Measurements from ENCODE around the gene VSTM2B. TPM values are rescaled to one million over a fixed set of nuclear protein-coding genes. Genes with fewer than 3 reads are reported as not detected.

The VSTM2B gene
- total and polyA plus RNA-seq, 2 of the 13 experiments (the other 11 are each of a cell fraction or from before 2014, with no cell fraction given): not detected

DNA sequence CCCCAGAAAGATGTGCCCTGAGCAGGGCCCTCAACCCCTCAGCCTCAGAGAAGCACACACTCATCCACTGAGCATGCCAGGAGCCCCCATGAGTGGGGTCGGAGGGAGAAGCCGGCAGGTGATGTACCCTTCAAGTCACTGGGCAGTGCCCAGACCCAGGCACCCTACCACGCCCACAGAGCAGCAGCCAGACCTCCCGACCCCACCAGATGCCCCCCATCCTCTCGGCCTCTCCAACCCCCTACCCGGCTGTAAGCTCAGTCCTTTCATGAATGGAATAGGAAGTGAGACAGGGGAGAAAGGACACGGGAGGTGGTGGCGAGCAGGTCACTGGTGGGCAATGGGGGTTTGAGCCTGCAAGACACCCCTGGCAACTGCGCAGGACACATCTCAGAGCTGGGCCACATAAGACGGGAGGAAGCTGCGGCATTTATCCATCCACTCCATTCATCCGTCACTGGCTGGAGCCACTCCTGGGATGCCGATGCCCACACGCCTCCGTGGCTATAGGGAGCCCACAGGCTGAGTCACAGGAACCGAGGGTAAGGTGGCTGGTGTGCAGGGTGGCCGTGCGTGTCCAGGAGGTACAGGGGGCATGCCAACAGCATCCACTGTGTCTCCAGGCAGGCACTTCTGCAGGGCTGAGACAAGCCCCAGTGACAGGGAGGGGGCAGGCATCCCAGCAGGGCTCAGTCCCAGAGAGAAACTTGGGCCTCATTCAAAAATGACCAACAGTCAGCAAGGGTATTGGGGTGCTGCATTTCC lies 23.8 kb upstream of the VSTM2B start (continued):
- TF ChIP-seq, protein P1, sequence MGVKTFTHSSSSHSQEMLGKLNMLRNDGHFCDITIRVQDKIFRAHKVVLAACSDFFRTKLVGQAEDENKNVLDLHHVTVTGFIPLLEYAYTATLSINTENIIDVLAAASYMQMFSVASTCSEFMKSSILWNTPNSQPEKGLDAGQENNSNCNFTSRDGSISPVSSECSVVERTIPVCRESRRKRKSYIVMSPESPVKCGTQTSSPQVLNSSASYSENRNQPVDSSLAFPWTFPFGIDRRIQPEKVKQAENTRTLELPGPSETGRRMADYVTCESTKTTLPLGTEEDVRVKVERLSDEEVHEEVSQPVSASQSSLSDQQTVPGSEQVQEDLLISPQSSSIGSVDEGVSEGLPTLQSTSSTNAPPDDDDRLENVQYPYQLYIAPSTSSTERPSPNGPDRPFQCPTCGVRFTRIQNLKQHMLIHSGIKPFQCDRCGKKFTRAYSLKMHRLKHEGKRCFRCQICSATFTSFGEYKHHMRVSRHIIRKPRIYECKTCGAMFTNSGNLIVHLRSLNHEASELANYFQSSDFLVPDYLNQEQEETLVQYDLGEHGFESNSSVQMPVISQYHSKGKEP (CRISPR knock-in tag; IDR thresholded peaks at IDR 0.05): no peak

DNA sequence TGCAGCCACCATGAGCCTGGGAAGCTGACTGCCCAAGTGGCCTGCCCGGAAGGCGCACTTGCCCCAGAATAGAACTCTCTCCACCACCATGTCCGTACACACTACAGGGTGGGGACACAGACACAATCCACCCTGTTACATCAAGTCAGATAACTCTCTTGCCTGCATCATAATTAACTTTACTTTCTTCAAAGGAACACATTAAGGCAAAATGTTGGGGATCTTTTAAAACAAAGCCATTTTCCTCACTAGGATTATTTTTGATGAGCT lies 23.3 kb upstream of the VSTM2B start:
- Histone ChIP-seq H3K9ac (ENCODE audit: insufficient read depth, low read depth, low read length) (no peak overlapping the region), H3K27me3 (ENCODE audit: control insufficient read depth in 1 of 2, insufficient read depth in 2 of 2, low read length in 2 of 2) (peaks cover 5 to 22% of the 10 kb centered on the region in 2 experiments; a peak in 2 of 5 replicates), H3K79me2 (ENCODE audit: insufficient read depth, low read length) (no peaks in the 10 kb centered on the region), H3K27ac (ENCODE audit: extremely low read length, insufficient read depth, low read length) (no peak overlapping the region), H2AFZ (ENCODE audit: low read length) (no peak overlapping the region), H3K4me2 (ENCODE audit: low read depth, low read length) (no peak overlapping the region), H4K20me1 (ENCODE audit: insufficient read depth, low read length) (no peaks in the 10 kb centered on the region), H3K36me3 (replicated peaks in 1 of 2; ENCODE audit: control insufficient read depth in 1 of 2, insufficient read depth in 2 of 2, low read length in 2 of 2) (no peaks in the 10 kb centered on the region), H3K9me3 (ENCODE audit: low read length) (no peaks in the 10 kb centered on the region), H3K4me1 (ENCODE audit: insufficient read depth, low read length) (no peaks in the 10 kb centered on the region), H3K4me3 (replicated peaks in 1 of 3; ENCODE audit: insufficient read depth in 1 of 3, low read depth in 2 of 3, low read length in 3 of 3) (no peak overlapping the region)
- TF ChIP-seq KMT2B (CRISPR knock-in tag; IDR thresholded peaks at IDR 0.05) (no peak), REXO4 (CRISPR knock-in tag; IDR thresholded peaks at IDR 0.05; ENCODE audit: borderline replicate concordance) (no peak), ASH2L (IDR thresholded peaks at IDR 0.05; ENCODE audit: insufficient read length, low read depth, low read length) (no peak), SIX4 (CRISPR knock-in tag; IDR thresholded peaks at IDR 0.05) (no peak), ZNF556 (CRISPR knock-in tag; IDR thresholded peaks at IDR 0.05; ENCODE audit: borderline replicate concordance) (no peak), JARID2 (CRISPR knock-in tag; IDR thresholded peaks at IDR 0.05; ENCODE audit: insufficient replicate concordance) (no peak), ZNF205 (CRISPR knock-in tag; IDR thresholded peaks at IDR 0.05) (no peak), ZNF329 (CRISPR knock-in tag; IDR thresholded peaks at IDR 0.05; ENCODE audit: low read depth) (no peak), ZNF354B (CRISPR knock-in tag; IDR thresholded peaks at IDR 0.05) (no peak)
- TF ChIP-seq, protein P2, sequence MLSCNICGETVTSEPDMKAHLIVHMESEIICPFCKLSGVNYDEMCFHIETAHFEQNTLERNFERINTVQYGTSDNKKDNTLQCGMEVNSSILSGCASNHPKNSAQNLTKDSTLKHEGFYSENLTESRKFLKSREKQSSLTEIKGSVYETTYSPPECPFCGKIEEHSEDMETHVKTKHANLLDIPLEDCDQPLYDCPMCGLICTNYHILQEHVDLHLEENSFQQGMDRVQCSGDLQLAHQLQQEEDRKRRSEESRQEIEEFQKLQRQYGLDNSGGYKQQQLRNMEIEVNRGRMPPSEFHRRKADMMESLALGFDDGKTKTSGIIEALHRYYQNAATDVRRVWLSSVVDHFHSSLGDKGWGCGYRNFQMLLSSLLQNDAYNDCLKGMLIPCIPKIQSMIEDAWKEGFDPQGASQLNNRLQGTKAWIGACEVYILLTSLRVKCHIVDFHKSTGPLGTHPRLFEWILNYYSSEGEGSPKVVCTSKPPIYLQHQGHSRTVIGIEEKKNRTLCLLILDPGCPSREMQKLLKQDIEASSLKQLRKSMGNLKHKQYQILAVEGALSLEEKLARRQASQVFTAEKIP (CRISPR knock-in tag; IDR thresholded peaks at IDR 0.05; ENCODE audit: borderline replicate concordance): no peak
- no peak for DNase-seq (ENCODE audit: low spot score)
- no peak for ATAC-seq
- POLR2A ChIA-PET: no interaction called here
- BruUV-seq (replicated peaks): no TSS peak
- intact Hi-C loops (cut with micrococcal nuclease; ENCODE audit: unreplicated experiment) (no loop called here), in situ Hi-C loops (cut with HindIII; ENCODE audit: extremely low pct_ligation_motif_present, low pct_unique_long_range_greater_than_20kb) (no loop called here)
- CTCF ChIA-PET (ENCODE audit: low intra/inter-chr PET ratio, low total read pairs): no interaction called here
- whole genome bisulfite sequencing (ENCODE audit: low lambda C conversion rate): 29% methylated on average over 3 of the region's 3 CpGs
- no peak for FAIRE-seq
